ENCODE results near the gene GSTA1.
"Not testable (repeated sequence)": the region's sequence is repeated elsewhere in the genome, so short reads cannot be mapped to it uniquely, and the experiment has no call there.

The GSTA1 gene

GRCh38 chr6:52803668-52804255 lies at the start of gene GSTA1:
Gene GSTA1 (minus strand): TSS chr6:52803816. CDS start chr6:52799267, 4,549 bp downstream.
- not testable (repeated sequence) for DNase-seq

GRCh38 chr6:52849137-52849536 lies 45.5 kb upstream of the GSTA1 start:
- no peak for DNase-seq

GRCh38 chr6:52846002-52846401 lies 42.4 kb upstream of the GSTA1 start:
- no peak for DNase-seq

GRCh38 chr6:52843605-52844004 lies 40.0 kb upstream of the GSTA1 start:
- no peak for DNase-seq

- DNase-seq, result no peak
These were observed 37.4 kb upstream of the GSTA1 start, which contains the start of gene GSTA5 for GRCh38 chr6:52840763-52841585. Gene GSTA5 (minus strand): TSS chr6:52840813.

GRCh38 chr6:52839124-52840055 lies 35.8 kb upstream of the GSTA1 start:
- DNase-seq, result peak; percentile 45

GRCh38 chr6:52834481-52834880 lies 30.9 kb upstream of the GSTA1 start:
- no peak for DNase-seq

- DNase-seq, result not testable (repeated sequence)
These were observed 27.3 kb upstream of the GSTA1 start for GRCh38 chr6:52830869-52831268.

GRCh38 chr6:52829046-52829817 lies 25.6 kb upstream of the GSTA1 start:
- no peak for DNase-seq

- not testable (repeated sequence) for DNase-seq
These were observed 25.0 kb upstream of the GSTA1 start for GRCh38 chr6:52828621-52829020.

GRCh38 chr6:52827073-52827783 lies 23.6 kb upstream of the GSTA1 start:
- DNase-seq, result not testable (repeated sequence)

- DNase-seq, result no peak
These were observed 22.9 kb upstream of the GSTA1 start for GRCh38 chr6:52826513-52826912.

- not testable (repeated sequence) for DNase-seq
These were observed 22.4 kb upstream of the GSTA1 start for GRCh38 chr6:52825900-52826459.

- DNase-seq, result not testable (repeated sequence)
These were observed 21.7 kb upstream of the GSTA1 start for GRCh38 chr6:52825270-52825793.

GRCh38 chr6:52821842-52822241 lies 18.2 kb upstream of the GSTA1 start:
- DNase-seq, result no peak

GRCh38 chr6:52820198-52820597 lies 16.6 kb upstream of the GSTA1 start:
- no peak for DNase-seq

GRCh38 chr6:52815167-52816092 lies 11.8 kb upstream of the GSTA1 start:
- DNase-seq, result peak; percentile 44

GRCh38 chr6:52814545-52814944 lies 10.9 kb upstream of the GSTA1 start:
- not testable (repeated sequence) for DNase-seq

- DNase-seq, result not testable (repeated sequence)
These were observed 6.2 kb upstream of the GSTA1 start for GRCh38 chr6:52809777-52810176.

- no peak for DNase-seq
These were observed 5.0 kb upstream of the GSTA1 start for GRCh38 chr6:52808660-52809059.

Measured in retina (tissue), 1 donor.